BLaER1 (cell line): ENCODE data around the gene FTCD.

Experiments
- H3K27ac ChIP-seq: shearing (Covaris generic); formaldehyde crosslinking; 2 replicates; pipeline ENCODE4 v1.8.1; 2022
- H3K27me3 ChIP-seq: shearing (Covaris generic); formaldehyde crosslinking; 2 replicates; pipeline ENCODE4 v1.8.1; 2022
- H3K36me3 ChIP-seq: shearing (Covaris generic); formaldehyde crosslinking; 2 replicates; pipeline ENCODE4 v1.8.1; 2022
- H3K4me1 ChIP-seq: shearing (Covaris generic); formaldehyde crosslinking; 2 replicates; pipeline ENCODE4 v1.8.1; 2022
- H3K4me2 ChIP-seq: shearing (Covaris generic); formaldehyde crosslinking; 2 replicates; pipeline ENCODE4 v1.8.1; 2022
- H3K4me3 ChIP-seq: shearing (Covaris generic); formaldehyde crosslinking; 2 replicates; pipeline ENCODE4 v1.8.1; 2022
- H3K9ac ChIP-seq: shearing (Covaris generic); formaldehyde crosslinking; 2 replicates; pipeline ENCODE4 v1.8.1; 2022
- H3K9me3 ChIP-seq: shearing (Covaris generic); formaldehyde crosslinking; 2 replicates; pipeline ENCODE4 v1.8.1; 2022
- H4K20me1 ChIP-seq: shearing (Covaris generic); formaldehyde crosslinking; 2 replicates; pipeline ENCODE4 v1.8.1; 2022
- Cebpa-rat ChIP-seq: shearing (Covaris generic); IDR thresholded peaks from 2 replicates; pipeline ENCODE4 v1.8.1; 2022

FTCD gene

DNA sequence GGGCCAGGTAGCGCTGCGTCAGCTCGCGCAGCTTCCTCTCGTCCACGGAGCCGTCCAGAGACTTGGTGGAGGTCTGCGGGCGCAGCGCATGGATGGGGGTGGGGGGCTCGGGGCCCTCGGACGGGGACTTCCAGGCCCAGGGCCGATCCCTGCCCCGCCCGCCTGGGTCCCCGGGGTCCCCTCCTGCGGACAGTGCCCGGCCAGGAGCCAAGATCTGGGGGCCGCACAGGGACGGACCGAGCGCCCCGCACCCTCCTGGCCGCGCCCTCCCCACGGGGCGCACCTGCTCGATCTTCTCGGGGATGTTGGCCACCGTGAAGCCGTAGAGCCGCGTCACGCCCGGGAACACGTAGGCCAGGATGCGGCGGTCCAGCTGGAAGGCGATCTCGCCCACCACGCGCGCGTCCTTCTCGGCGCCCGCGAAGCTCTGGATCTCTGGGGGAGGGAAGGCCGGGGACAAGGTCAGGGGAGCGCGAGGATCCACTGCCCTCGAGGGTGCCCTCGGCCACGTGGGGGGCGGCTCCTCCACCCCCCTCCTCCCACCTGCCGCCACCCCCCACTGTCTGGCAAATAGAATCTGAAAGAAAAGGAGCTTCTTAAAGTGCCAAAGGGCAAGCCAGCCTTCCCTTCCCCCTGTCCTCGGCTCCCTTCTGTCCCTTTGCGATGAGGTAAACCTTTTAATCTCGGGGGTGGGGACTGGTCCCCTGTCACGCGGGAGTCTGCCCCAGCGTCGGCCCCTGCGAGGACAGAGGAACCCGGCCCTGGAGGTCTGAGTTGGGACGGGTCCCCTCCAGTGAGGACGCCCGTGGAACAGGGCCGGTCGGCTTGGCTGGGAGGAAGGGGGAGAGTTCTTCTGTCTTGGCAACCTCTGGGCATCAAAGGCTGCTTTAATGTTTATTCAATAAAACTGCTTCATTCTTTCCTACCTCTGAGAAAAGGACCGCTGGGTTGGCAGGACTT, 6.5 kb upstream of the FTCD start:
- H3K4me2 ChIP-seq = no peak overlapping the region
- H3K4me1 ChIP-seq = no peaks in the 10 kb centered on the region
- no peak overlapping the region for H3K4me3 ChIP-seq
- H3K9me3 ChIP-seq = peaks cover 11% of the 10 kb centered on the region
- no peak overlapping the region for H3K9ac ChIP-seq
- H3K27ac ChIP-seq = no peak overlapping the region
- no peak for TF ChIP-seq Cebpa-rat
- H4K20me1 ChIP-seq = no peaks in the 10 kb centered on the region
- H3K27me3 ChIP-seq = no peaks in the 10 kb centered on the region
- H3K36me3 ChIP-seq = peaks cover 10% of the 10 kb centered on the region

DNA sequence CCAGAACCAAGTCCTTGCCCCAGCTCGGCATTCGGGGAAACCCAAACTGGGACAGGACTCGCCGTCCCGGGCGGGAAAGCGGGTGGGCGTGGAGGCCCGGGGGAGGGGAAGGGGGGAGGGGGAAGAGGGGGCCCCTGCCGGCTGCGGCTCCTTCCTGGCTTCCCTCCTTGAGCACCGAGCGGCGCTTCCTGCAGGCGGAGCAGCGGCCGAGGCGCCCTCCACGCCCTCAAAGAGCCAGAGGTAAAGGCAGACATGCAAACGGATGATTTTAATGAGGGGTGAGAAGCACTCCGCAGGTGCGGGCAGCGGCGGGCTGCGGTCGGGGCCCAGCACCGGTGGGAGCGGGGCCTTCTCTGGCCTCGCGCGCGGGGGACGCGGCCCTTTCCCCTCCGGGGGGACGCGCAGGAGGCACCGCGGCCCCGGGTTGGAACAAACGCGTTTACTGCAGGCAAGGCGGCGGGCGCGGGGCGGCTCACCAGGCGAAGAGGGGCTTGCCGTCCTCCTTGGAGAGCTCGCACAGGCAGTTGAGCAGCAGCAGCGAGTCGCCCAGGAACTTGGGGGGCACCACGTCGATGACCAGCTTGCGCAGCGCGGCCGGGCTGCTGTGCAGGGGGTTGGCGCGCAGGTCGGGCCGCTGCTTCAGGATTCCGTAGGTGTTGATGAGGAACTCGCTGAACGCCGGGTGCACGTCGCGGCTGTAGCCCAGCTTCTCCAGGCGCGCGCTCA, 5.7 kb upstream of the FTCD start:
- no peak for TF ChIP-seq Cebpa-rat
- H4K20me1 ChIP-seq = no peaks in the 10 kb centered on the region
- H3K27ac ChIP-seq = no peak overlapping the region
- H3K9me3 ChIP-seq = peaks cover 11% of the 10 kb centered on the region
- no peaks in the 10 kb centered on the region for H3K27me3 ChIP-seq
- no peak overlapping the region for H3K4me3 ChIP-seq
- H3K9ac ChIP-seq = no peak overlapping the region
- H3K36me3 ChIP-seq = peaks cover 10% of the 10 kb centered on the region
- H3K4me2 ChIP-seq = no peak overlapping the region
- H3K4me1 ChIP-seq = no peaks in the 10 kb centered on the region

DNA sequence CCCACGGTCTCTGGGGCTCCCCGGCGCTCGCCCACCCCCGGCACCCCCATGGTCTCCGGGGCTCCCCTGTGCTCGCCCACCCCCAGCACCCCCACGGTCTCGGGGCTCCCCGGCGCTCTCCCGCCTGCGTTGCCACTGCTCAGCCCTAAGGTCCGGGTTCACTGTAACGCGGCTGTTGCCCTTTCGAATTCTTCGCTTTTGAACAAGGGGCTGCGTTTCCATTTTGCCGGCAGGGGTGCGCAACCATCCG, 5.2 kb upstream of the FTCD start:
- peaks cover 10% of the 10 kb centered on the region for H3K36me3 ChIP-seq
- no peaks in the 10 kb centered on the region for H3K4me1 ChIP-seq
- no peak overlapping the region for H3K4me2 ChIP-seq
- H3K27ac ChIP-seq = no peak overlapping the region
- TF ChIP-seq Cebpa-rat = no peak
- H3K4me3 ChIP-seq = no peak overlapping the region
- no peaks in the 10 kb centered on the region for H3K27me3 ChIP-seq
- no peak overlapping the region for H3K9ac ChIP-seq
- H4K20me1 ChIP-seq = no peaks in the 10 kb centered on the region
- peaks cover 11% of the 10 kb centered on the region for H3K9me3 ChIP-seq

DNA sequence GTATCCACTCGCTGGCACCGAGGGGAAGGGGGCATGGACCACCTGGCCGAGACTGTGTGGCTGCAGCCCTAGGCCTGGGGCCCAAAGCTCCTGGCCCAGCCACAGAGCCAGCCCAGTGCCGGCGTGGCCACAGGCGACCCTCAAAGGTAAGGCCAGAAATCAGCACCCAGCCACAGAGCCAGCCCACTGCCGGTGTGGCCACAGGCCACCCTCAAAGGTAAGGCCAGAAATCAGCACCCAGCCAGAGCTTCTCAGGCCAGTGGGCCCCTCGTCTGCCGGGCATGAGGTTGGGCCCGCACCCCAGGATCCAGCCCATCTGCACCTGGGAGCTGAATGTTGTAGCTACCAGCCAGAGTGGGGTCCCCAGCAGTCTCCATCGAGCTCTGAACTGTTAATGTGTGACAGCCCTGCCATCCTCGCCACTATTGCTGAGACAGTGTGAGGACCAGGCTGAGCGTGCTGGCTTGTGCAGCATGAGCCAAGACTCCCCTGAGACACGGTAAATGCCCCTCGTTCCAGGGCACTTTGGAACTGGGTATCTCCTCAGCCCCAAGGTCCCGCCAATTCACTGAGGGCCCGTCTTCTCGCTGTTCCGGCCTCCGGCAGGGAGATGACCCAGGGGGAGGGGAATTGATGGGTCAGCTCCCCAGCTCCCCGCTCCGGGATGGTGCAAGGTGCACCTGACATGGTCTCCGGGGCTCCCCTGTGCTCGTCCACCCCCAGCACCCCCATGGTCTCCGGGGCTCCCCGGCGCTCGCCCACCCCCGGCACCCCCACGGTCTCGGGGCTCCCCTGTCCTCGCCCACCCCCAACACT, 4.7 kb upstream of the FTCD start:
- TF ChIP-seq Cebpa-rat = no peak
- H3K9ac ChIP-seq = no peak overlapping the region
- H3K4me3 ChIP-seq = no peak overlapping the region
- no peak overlapping the region for H3K4me2 ChIP-seq
- H3K9me3 ChIP-seq = peaks cover 11% of the 10 kb centered on the region
- H3K4me1 ChIP-seq = no peaks in the 10 kb centered on the region
- H3K27me3 ChIP-seq = no peaks in the 10 kb centered on the region
- H4K20me1 ChIP-seq = no peaks in the 10 kb centered on the region
- no peak overlapping the region for H3K27ac ChIP-seq
- peaks cover 10% of the 10 kb centered on the region for H3K36me3 ChIP-seq

DNA sequence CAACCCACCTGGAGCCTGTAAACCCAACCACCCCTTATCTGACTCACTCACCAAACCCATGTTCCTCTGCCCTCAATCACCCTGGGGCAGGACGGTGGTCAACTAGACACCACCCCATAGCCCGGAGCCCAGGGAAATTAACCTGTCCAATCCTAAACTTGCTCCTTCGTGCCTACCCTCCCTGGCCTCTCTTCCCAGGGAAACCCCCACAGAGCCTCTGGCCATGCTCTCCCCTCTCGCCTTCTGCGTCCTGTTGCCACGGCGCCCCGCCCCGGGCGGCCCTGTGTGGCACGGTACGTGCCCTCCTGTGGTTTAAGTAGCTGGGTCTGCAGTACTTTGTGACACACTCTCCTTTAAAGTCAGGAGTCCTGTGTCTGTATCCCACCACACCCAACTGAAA, 4.0 kb upstream of the FTCD start:
- peaks cover 10% of the 10 kb centered on the region for H3K36me3 ChIP-seq
- no peak overlapping the region for H3K4me2 ChIP-seq
- H3K9ac ChIP-seq = no peak overlapping the region

DNA sequence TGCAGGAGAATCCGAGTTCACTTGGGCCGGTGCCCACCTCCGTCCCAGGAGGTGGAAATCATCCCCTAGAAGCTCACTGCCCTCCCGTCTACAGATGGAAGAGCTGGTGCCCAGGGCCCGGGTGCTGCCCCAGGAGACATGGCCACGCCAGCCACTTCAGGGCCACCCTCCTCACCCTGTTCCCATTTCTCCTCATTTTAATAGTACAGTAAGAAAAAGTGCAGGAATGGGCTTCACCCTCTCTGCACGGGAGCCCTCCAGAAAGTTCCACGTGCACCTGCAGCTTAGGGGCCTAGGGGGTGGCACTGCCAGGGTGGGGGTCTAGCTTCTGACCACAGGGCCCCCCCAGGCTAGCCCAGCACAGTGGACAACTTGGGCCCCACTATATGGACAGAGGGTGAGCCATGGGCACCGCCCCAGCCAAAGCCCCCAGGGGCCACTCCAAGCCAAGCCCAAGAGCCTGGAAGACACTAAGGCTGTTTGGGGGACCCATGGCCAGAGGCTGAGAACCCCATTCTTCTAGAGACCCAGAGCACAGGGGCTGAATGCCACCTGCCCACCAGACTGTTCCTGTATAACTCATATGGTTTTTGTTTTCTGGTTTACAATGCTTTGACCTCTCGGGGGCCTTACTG, 3.4 kb upstream of the FTCD start:
- H3K4me3 ChIP-seq = no peak overlapping the region

More for the DNA sequence above, 4.0 kb upstream of the FTCD start:
- peaks cover 11% of the 10 kb centered on the region for H3K9me3 ChIP-seq
- no peaks in the 10 kb centered on the region for H3K4me1 ChIP-seq
- no peak overlapping the region for H3K4me3 ChIP-seq
- no peaks in the 10 kb centered on the region for H3K27me3 ChIP-seq
- no peak for TF ChIP-seq Cebpa-rat
- no peak overlapping the region for H3K27ac ChIP-seq
- no peaks in the 10 kb centered on the region for H4K20me1 ChIP-seq

DNA sequence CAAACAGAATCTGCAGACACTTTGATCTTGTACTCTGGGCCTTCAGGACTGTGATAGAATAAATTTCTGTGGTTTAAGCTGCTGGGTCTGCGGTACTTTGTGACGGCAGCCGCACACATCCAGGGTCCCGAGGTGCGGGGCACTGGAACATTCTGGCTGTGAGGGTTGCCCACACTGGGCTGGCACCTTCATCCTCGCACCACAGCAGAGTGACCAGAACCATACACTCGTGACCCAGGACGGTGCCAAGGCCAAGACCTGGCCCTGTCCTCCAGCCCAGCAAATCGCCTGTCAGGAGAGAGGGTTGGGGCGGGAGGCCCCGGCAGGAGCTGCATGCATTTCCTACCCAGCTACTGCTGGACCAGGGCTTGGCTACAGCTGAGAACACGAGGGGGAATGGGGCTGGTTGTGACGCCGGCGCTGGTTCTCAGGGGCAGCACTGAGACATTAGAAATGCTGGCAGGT, 2.6 kb upstream of the FTCD start:
- H3K9me3 ChIP-seq = peaks cover 11% of the 10 kb centered on the region
- no peaks in the 10 kb centered on the region for H4K20me1 ChIP-seq
- H3K27me3 ChIP-seq = no peaks in the 10 kb centered on the region
- H3K4me3 ChIP-seq = no peak overlapping the region
- H3K27ac ChIP-seq = no peak overlapping the region
- no peak overlapping the region for H3K4me2 ChIP-seq
- no peaks in the 10 kb centered on the region for H3K4me1 ChIP-seq
- H3K9ac ChIP-seq = no peak overlapping the region
- TF ChIP-seq Cebpa-rat = no peak
- H3K36me3 ChIP-seq = peaks cover 10% of the 10 kb centered on the region

More for the DNA sequence above, 3.4 kb upstream of the FTCD start:
- no peak overlapping the region for H3K27ac ChIP-seq
- no peaks in the 10 kb centered on the region for H3K4me1 ChIP-seq
- no peak for TF ChIP-seq Cebpa-rat
- H3K9me3 ChIP-seq = peaks cover 11% of the 10 kb centered on the region
- H3K4me2 ChIP-seq = no peak overlapping the region
- no peaks in the 10 kb centered on the region for H3K27me3 ChIP-seq
- no peak overlapping the region for H3K9ac ChIP-seq
- H4K20me1 ChIP-seq = no peaks in the 10 kb centered on the region
- peaks cover 10% of the 10 kb centered on the region for H3K36me3 ChIP-seq

DNA sequence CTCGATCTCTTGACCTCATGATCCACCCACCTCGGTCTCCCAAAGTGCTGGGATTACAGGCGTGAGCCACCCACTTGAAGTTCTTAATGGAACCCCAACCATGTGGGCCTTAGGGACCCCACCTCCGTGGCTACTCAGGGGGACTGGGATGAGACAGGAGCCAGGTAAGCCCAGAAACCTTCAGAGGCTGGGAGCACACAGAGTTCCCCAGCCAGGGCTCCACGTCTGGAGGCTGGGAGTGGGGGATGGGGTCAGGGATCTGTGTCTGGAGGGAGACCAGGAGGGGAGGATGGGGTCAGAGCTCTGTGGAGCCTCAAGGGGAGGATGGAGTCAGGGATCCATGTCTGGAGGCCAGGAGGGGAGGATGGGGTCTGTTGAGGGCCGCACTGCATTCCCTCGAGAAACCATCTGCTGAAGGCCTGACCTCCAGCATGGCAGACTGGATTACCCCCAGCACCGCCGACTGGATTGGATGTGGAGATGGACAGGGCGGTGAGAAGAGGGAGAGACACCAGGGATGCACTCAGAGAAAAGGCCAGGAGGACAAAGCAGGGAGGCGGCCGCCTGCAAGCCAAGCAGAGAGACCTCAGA, 2.1 kb upstream of the FTCD start:
- Histone ChIP-seq H3K27ac (no peak overlapping the region), H3K36me3 (peaks cover 10% of the 10 kb centered on the region), H3K9ac (no peak overlapping the region), H3K4me3 (no peak overlapping the region), H3K9me3 (peaks cover 11% of the 10 kb centered on the region), H3K27me3 (no peaks in the 10 kb centered on the region), H3K4me1 (no peaks in the 10 kb centered on the region), H3K4me2 (no peak overlapping the region), H4K20me1 (no peaks in the 10 kb centered on the region)
- TF ChIP-seq Cebpa-rat = no peak

DNA sequence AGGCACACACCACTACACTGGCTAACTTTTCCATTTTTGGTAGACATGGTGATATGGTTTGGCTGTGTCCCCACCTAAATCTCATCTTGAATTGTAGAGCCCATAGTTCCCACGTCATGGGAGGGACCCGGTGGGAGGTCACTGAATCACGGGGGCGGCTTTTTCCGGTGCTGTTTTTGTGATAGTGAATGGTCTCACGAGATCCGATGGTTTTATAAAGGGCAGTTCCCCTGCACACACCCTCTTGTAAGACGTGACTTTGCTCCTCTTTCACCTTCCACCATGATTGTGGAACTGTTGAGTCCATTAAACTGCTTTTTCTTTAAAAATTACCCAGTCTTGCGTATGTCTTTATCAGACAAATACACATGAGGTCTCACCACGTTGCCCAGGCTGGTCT, 1.3 kb upstream of the FTCD start:
- Histone ChIP-seq H3K27ac (no peak overlapping the region), H3K4me3 (no peak overlapping the region), H3K36me3 (peaks cover 7% of the 10 kb centered on the region), H3K4me2 (no peak overlapping the region), H3K9me3 (peaks cover 8% of the 10 kb centered on the region), H3K4me1 (no peaks in the 10 kb centered on the region), H3K9ac (no peak overlapping the region), H3K27me3 (no peaks in the 10 kb centered on the region), H4K20me1 (no peaks in the 10 kb centered on the region)
- TF ChIP-seq Cebpa-rat = no peak
